Chondrocyte (in vitro differentiated cells): ENCODE results near the gene CRB1. TPM values are rescaled to one million over a fixed set of nuclear protein-coding genes. Genes with fewer than 3 reads are reported as not detected.

Experiments
- DNase-seq: peaks from one replicate; pipeline ENCODE4 v3.0.0; 2021; ENCODE audit warnings: mixed read lengths, low spot score
- H3K27ac Mint-ChIP-seq: one replicate; pipeline ENCODE4 v1.8.0; 2021; ENCODE audit warnings: mild to moderate bottlenecking, moderate library complexity, mixed read lengths; ENCODE audit not compliant: unreplicated experiment
- H3K27me3 Mint-ChIP-seq: 2 replicates; pipeline ENCODE4 v1.8.0; 2021; ENCODE audit warnings: low read depth, mixed read lengths
- H3K36me3 Mint-ChIP-seq: 2 replicates; pipeline ENCODE4 v1.8.0; 2021; ENCODE audit warnings: low read depth, mixed read lengths
- H3K4me1 Mint-ChIP-seq: 2 replicates; pipeline ENCODE4 v1.8.0; 2021; ENCODE audit warnings: low read depth, mild to moderate bottlenecking, mixed read lengths
- H3K4me3 Mint-ChIP-seq: one replicate; pipeline ENCODE4 v1.8.0; 2021; ENCODE audit warnings: mild to moderate bottlenecking, moderate library complexity, mixed read lengths; ENCODE audit not compliant: unreplicated experiment
- H3K9me3 Mint-ChIP-seq: 2 replicates; pipeline ENCODE4 v1.8.0; 2021; ENCODE audit warnings: low read depth, mixed read lengths
- total RNA-seq: library from RNA; stranded (reverse); gene quantifications from 3 replicates; pipeline ENCODE4 v1.2.1, GENCODE V29; 2021
- TF ChIP-seq, protein P1 (sequence below): fragments of 200-600 bp; sonication (generic); IDR thresholded peaks from 2 replicates; pipeline ENCODE4 v1.5.0; 2021; ENCODE audit warnings: antibody characterized with exemption, mild to moderate bottlenecking, moderate library complexity

CRB1 gene
- total RNA-seq, 1 donor from 2014 or later, result not detected

DNA sequence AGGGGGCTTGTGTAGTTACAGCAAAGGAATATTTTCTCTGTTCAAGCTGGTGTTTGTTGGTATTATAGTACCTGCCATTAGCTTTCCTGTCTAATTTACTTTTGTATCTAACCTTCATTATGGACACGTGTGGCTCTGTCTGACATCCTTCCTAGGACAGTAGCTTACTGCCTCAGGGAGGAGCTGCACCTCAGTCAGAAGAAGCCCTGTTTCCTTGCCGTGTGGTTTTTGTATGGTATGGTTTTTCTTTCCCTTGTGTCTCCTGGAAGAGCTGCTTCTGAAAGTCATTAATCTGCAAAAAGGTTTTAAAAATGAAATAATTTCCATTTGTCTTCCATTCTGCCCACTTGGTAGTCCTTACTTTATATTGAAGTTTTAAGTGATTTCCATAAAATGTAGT lies 17.4 kb upstream of the CRB1 start:
- no peaks in the 10 kb centered on the region for H3K9me3 Mint-ChIP-seq

DNA sequence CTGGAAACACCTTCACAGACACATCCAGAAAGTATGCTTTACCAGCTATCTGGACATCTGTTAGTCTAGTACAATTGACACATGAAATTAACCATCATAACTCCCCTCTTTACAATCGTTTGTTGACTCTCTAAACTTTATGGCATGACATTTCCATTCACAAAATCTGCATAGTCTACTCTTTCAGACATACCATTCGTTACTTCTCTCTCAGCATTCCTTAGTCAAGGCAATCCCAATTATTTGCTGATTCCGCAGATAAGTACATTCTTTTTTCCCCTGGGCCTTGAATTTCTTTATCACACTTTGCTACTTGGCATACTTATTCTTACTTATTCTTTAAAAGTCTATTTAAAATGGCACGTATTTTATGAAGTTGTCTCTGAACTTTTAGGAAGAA lies 15.1 kb upstream of the CRB1 start:
- TF ChIP-seq, protein P1, sequence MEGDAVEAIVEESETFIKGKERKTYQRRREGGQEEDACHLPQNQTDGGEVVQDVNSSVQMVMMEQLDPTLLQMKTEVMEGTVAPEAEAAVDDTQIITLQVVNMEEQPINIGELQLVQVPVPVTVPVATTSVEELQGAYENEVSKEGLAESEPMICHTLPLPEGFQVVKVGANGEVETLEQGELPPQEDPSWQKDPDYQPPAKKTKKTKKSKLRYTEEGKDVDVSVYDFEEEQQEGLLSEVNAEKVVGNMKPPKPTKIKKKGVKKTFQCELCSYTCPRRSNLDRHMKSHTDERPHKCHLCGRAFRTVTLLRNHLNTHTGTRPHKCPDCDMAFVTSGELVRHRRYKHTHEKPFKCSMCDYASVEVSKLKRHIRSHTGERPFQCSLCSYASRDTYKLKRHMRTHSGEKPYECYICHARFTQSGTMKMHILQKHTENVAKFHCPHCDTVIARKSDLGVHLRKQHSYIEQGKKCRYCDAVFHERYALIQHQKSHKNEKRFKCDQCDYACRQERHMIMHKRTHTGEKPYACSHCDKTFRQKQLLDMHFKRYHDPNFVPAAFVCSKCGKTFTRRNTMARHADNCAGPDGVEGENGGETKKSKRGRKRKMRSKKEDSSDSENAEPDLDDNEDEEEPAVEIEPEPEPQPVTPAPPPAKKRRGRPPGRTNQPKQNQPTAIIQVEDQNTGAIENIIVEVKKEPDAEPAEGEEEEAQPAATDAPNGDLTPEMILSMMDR, result no peak

More for the DNA sequence above, 17.4 kb upstream of the CRB1 start:
- H3K27ac Mint-ChIP-seq, result no peak overlapping the region
- peaks cover 3% of the 10 kb centered on the region for H3K4me1 Mint-ChIP-seq
- no peak for DNase-seq
- H3K36me3 Mint-ChIP-seq, result no peaks in the 10 kb centered on the region
- H3K4me3 Mint-ChIP-seq, result no peak overlapping the region
- peaks cover 7% of the 10 kb centered on the region for H3K27me3 Mint-ChIP-seq
- TF ChIP-seq, protein P1, result no peak

DNA sequence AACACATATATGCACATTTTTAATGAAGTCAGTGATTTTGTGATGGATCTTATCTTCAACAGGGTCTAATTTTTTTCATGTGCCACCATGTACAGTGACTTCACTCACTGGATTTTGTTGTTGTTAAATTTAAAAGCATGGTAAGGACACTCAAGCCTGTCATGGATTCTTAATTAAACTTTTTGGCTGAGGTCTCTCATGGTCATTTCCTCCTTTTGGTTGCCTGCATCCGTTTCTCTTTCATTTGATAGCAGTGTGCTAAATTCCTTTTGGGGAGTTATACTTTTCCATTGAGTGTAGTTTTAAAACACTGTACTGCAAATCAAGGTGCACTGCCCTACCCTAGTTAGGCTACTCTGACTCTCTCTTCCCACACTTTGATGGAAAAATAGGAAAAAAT lies 13.2 kb upstream of the CRB1 start:
- TF ChIP-seq, protein P1, result no peak
- Mint-ChIP-seq H3K27me3 (peaks cover 12% of the 10 kb centered on the region), H3K36me3 (no peaks in the 10 kb centered on the region), H3K4me3 (no peak overlapping the region), H3K4me1 (no peaks in the 10 kb centered on the region), H3K9me3 (no peaks in the 10 kb centered on the region), H3K27ac (no peak overlapping the region)
- no peak for DNase-seq

More for the DNA sequence above, 15.1 kb upstream of the CRB1 start:
- no peaks in the 10 kb centered on the region for H3K9me3 Mint-ChIP-seq
- H3K27ac Mint-ChIP-seq, result no peak overlapping the region
- H3K27me3 Mint-ChIP-seq, result peaks cover 8% of the 10 kb centered on the region
- H3K4me3 Mint-ChIP-seq, result no peak overlapping the region
- no peaks in the 10 kb centered on the region for H3K36me3 Mint-ChIP-seq
- no peak for DNase-seq
- H3K4me1 Mint-ChIP-seq, result peaks cover 3% of the 10 kb centered on the region

DNA sequence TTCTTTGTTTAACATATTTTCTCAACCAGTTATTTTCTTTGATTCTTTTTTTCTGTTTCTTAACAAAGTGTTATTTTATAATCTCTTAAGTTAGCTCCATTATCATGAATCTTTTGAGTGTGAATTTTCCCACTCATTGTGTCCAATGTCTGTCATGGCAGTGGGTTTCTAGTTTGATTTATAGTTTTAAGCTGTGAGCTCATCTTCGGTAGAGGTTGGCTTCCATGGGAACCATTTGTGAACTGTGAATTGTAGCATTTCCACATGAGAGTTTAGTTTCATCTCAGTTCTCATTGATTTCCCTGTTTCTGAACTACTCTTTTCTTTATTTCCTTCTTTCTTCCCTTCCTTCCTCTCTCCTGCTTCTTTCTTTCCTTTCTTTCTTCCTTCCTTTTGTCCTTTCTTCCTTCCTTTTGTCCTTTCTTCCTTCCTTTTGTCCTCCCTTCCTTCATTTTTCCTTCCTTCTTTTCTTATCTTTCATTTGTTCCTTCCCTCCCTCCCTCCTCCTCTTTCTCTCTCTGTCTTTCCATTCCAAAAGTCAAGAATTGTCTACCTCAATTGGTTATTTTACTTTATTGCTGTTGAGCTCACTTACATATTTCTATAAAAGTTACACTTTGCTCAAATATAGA lies 3.0 kb upstream of the CRB1 start:
- no peak overlapping the region for H3K27ac Mint-ChIP-seq
- H3K9me3 Mint-ChIP-seq, result peaks cover 5% of the 10 kb centered on the region
- H3K4me3 Mint-ChIP-seq, result no peak overlapping the region
- peaks cover 5% of the 10 kb centered on the region for H3K36me3 Mint-ChIP-seq
- peaks cover 26% of the 10 kb centered on the region for H3K27me3 Mint-ChIP-seq
- H3K4me1 Mint-ChIP-seq, result no peaks in the 10 kb centered on the region
- TF ChIP-seq, protein P1, result no peak
- no peak for DNase-seq

DNA sequence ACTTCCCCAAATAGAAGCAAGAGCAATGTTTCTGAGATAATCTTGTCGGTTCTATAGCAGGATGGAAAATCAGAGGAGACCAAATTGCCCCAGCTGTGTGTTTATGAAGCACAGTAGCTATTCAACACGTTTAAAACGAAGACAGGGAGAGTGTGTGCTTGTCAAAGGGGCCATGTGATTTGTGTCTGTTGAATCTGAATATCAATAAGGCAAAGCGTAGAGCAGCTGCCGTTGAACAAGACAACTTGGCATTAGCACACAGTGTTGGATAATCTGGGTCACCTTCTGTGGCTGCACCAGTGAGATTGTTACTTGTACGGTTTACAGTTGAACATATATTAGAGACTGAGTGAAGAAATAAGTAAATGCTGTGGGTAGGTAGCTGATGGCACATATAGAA lies 1.0 kb downstream of the CRB1 start:
- no peak overlapping the region for H3K4me3 Mint-ChIP-seq
- peaks cover 26% of the 10 kb centered on the region for H3K27me3 Mint-ChIP-seq
- TF ChIP-seq, protein P1, result no peak

More for the DNA sequence above, 1.0 kb downstream of the CRB1 start:
- no peak overlapping the region for H3K27ac Mint-ChIP-seq
- no peak for DNase-seq
- no peaks in the 10 kb centered on the region for H3K4me1 Mint-ChIP-seq
- H3K36me3 Mint-ChIP-seq, result peaks cover under 1% of the 10 kb centered on the region
- H3K9me3 Mint-ChIP-seq, result no peaks in the 10 kb centered on the region
